Left ventricle myocardium inferior (tissue), 1 donor: ENCODE measurements around the gene ITGAV. TPM values are rescaled to one million over a fixed set of nuclear protein-coding genes. Genes with fewer than 3 reads are reported as not detected.
A peak's percentile ranks its signal among the peaks of the same experiment; 100 is the strongest.

Experiments used
- DNase-seq: peaks from one replicate; pipeline ENCODE4 v3.0.0-alpha.2; 2020
- H3K27ac ChIP-seq: fragments of 200-600 bp; replicated peaks from 2 replicates; pipeline ENCODE4 v1.8.0; 2021
- H3K27me3 ChIP-seq: fragments of 200-600 bp; 2 replicates; pipeline ENCODE4 v1.8.0; 2021; ENCODE audit warnings: low read depth
- H3K36me3 ChIP-seq: fragments of 200-600 bp; 2 replicates; pipeline ENCODE4 v1.8.0; 2021
- H3K4me1 ChIP-seq: fragments of 200-600 bp; 2 replicates; pipeline ENCODE4 v1.8.0; 2021
- H3K4me3 ChIP-seq: fragments of 200-600 bp; 2 replicates; pipeline ENCODE4 v1.8.0; 2021; ENCODE audit warnings: mild to moderate bottlenecking, moderate library complexity
- H3K9me3 ChIP-seq: fragments of 200-600 bp; replicated peaks from 2 replicates; pipeline ENCODE4 v1.8.0; 2021
- CTCF ChIP-seq: fragments of 200-600 bp; IDR thresholded peaks from 2 replicates; pipeline ENCODE4 v1.8.0; 2021; ENCODE audit warnings: antibody characterized with exemption, mild to moderate bottlenecking, borderline replicate concordance
- intact Hi-C: fragments of 100-400 bp; cut with micrococcal nuclease; formaldehyde crosslinking; loops from one replicate; pipeline ENCODE4 v1.11.0; 2022
- total RNA-seq: library from RNA; stranded (reverse); fragmentation: NEBNext Ultra II Directional; extraction: Animal tissue kit (Norgen Biotek cat#: 25700); gene quantifications from one replicate; pipeline ENCODE4 v1.2.1, GENCODE V29; 2021
- donor health status: DM: no; HTN: yes; CAD: no; lungs with severe emphysema.

Gene ITGAV
- total RNA-seq, 1 donor from 2014 or later = 178 TPM

- H3K27me3 ChIP-seq = no peaks in the 10 kb centered on the region
- no peaks in the 10 kb centered on the region for H3K4me1 ChIP-seq
- intact Hi-C loops = no loop called here
- DNase-seq = no peak
- H3K27ac ChIP-seq = no peak overlapping the region
- H3K36me3 ChIP-seq = peaks cover 79% of the 10 kb centered on the region
- TF ChIP-seq CTCF = no peak
- no peaks in the 10 kb centered on the region for H3K9me3 ChIP-seq
- no peak overlapping the region for H3K4me3 ChIP-seq
Observed at GRCh38 chr2:186648130-186648529, 58.3 kb downstream of the ITGAV start.

- no peak overlapping the region for H3K4me3 ChIP-seq
- no peaks in the 10 kb centered on the region for H3K9me3 ChIP-seq
- no peaks in the 10 kb centered on the region for H3K4me1 ChIP-seq
- no peak for DNase-seq
- peaks cover 83% of the 10 kb centered on the region for H3K36me3 ChIP-seq
- TF ChIP-seq CTCF = no peak
- intact Hi-C loops = no loop called here
- H3K27ac ChIP-seq = no peak overlapping the region
- no peaks in the 10 kb centered on the region for H3K27me3 ChIP-seq
Observed at GRCh38 chr2:186653511-186653910, 63.7 kb downstream of the ITGAV start.

GRCh38 chr2:186659383-186659782 is 69.5 kb downstream of the ITGAV start:
- intact Hi-C loops = no loop called here
- H3K9me3 ChIP-seq = no peaks in the 10 kb centered on the region
- H3K36me3 ChIP-seq = peaks cover 91% of the 10 kb centered on the region
- peaks cover 4% of the 10 kb centered on the region for H3K4me1 ChIP-seq
- DNase-seq = no peak
- no peak for TF ChIP-seq CTCF
- no peak overlapping the region for H3K27ac ChIP-seq
- no peaks in the 10 kb centered on the region for H3K27me3 ChIP-seq
- no peak overlapping the region for H3K4me3 ChIP-seq

- H3K36me3 ChIP-seq = peaks cover 94% of the 10 kb centered on the region
- intact Hi-C loops = no loop called here
Observed at GRCh38 chr2:186664385-186665043, 74.7 kb downstream of the ITGAV start.

GRCh38 chr2:186669146-186669545 is 79.3 kb downstream of the ITGAV start:
- no peak for TF ChIP-seq CTCF
- Histone ChIP-seq H3K27me3 (no peaks in the 10 kb centered on the region), H3K4me1 (peaks cover 8% of the 10 kb centered on the region), H3K4me3 (no peak overlapping the region), H3K27ac (no peak overlapping the region), H3K9me3 (peaks cover 18% of the 10 kb centered on the region), H3K36me3 (peaks cover 98% of the 10 kb centered on the region)
- intact Hi-C loops = no loop called here
- DNase-seq = no peak

More at GRCh38 chr2:186664385-186665043, 74.7 kb downstream of the ITGAV start:
- Histone ChIP-seq H3K9me3 (no peaks in the 10 kb centered on the region), H3K4me3 (no peak overlapping the region), H3K27me3 (no peaks in the 10 kb centered on the region), H3K27ac (peak overlapping the region; percentile 22), H3K4me1 (peaks cover 10% of the 10 kb centered on the region)
- no peak for DNase-seq
- no peak for TF ChIP-seq CTCF
